Measurements from ENCODE around the gene CHGA.

The CHGA gene

GRCh38 chr14:92928258-92928629 is 5.3 kb downstream of the CHGA start:
- no peak for DNase-seq (ENCODE audit: extremely low spot score)
- no peak for TF ChIP-seq CTCF (IDR thresholded peaks at IDR 0.05; ENCODE audit: control extremely low read depth, extremely low read depth, low read depth, missing control alignments)
- ChIA-PET CTCF (interaction anchor here (1.2 kb wide), 1 partner anchor 13 kb away, joined by 3 read pairs; no protein-coding TSS in a partner anchor), POLR2A (no interaction called here)

GRCh38 chr14:92928961-92929688 is 6.2 kb downstream of the CHGA start:
- ChIA-PET CTCF (interaction anchor here (1.2 kb wide), 1 partner anchor 12 kb away, joined by 3 read pairs; no protein-coding TSS in a partner anchor), POLR2A (no interaction called here)
- DNase-seq (ENCODE audit: extremely low spot score): no peak
- TF ChIP-seq CTCF (IDR thresholded peaks at IDR 0.05; ENCODE audit: control extremely low read depth, extremely low read depth, low read depth, missing control alignments): no peak

GRCh38 chr14:92929689-92930608 is 7.0 kb downstream of the CHGA start:
- CTCF ChIA-PET: interaction anchor here (1.2 to 1.5 kb wide), 2 partner anchors 11 to 50 kb away, joined by 3 to 4 read pairs; no protein-coding TSS in a partner anchor
- POLR2A ChIA-PET: no interaction called here
- no peak for TF ChIP-seq CTCF (IDR thresholded peaks at IDR 0.05; ENCODE audit: control extremely low read depth, extremely low read depth, low read depth, missing control alignments)
- DNase-seq (ENCODE audit: extremely low spot score): no peak

- ChIA-PET CTCF (interaction anchor here (1.5 kb wide), 1 partner anchor 51 kb away, joined by 4 read pairs; no protein-coding TSS in a partner anchor), POLR2A (no interaction called here)
- no peak for DNase-seq (ENCODE audit: extremely low spot score)
- no peak for TF ChIP-seq CTCF (IDR thresholded peaks at IDR 0.05; ENCODE audit: control extremely low read depth, extremely low read depth, low read depth, missing control alignments)
These were observed 8.0 kb downstream of the CHGA start for GRCh38 chr14:92930737-92931602.

GRCh38 chr14:92931681-92932447 is 8.9 kb downstream of the CHGA start:
- POLR2A ChIA-PET: no interaction called here
- DNase-seq (ENCODE audit: extremely low spot score): no peak
- CTCF ChIA-PET: interaction anchor here (1.0 to 1.5 kb wide), 2 partner anchors 23 to 31 kb away, joined by 3 read pairs; no protein-coding TSS in a partner anchor
- no peak for TF ChIP-seq CTCF (IDR thresholded peaks at IDR 0.05; ENCODE audit: control extremely low read depth, extremely low read depth, low read depth, missing control alignments)

All from GM10248 (cell line).